Measurements from ENCODE around the gene EFNA1.

The EFNA1 gene

DNA sequence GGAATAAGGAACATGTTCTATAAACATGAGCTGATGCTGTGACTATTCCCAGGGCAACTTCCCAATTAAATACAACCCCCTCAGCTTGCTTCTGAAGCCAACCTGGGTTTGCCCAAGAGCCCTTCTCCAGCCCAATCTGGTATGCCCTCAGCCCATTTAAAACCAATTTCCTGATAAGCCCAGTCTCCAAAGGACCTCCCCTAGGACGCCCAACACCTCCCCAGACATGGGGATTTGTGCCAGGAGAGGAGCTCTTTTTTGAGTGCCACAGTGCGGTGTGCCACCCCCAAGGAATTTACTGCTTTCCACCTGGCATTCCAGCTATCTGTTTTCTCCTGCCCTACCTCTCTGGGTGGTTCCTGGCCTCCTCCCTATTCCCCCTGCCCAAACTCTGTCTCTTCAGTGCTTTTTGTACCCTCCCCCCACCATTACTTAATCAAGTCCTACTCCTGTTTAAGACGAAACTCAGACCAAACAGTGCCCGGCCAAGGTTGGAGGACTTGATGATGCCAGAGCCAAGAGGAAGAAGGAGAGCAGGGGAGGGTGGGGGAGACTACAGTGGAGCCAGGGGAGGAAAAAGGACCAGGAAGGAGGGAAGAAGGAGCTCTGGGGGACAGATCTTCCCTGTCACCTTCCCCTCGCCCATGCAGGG, 11.4 kb upstream of the EFNA1 start:
- TF ChIP-seq SIN3A (IDR thresholded peaks at IDR 0.05; ENCODE audit: borderline replicate concordance, insufficient read depth, low read length) (no peak), TAF1 (IDR thresholded peaks at IDR 0.05; ENCODE audit: borderline replicate concordance, insufficient read depth, low read length) (no peak), POLR2AphosphoS5 (IDR thresholded peaks at IDR 0.05; ENCODE audit: low read depth, low read length) (no peak), FOXP2 (optimal IDR thresholded peaks at IDR 0.05; ENCODE audit: borderline replicate concordance, extremely low read depth, extremely low read length, insufficient read depth) (no peak)
- TF ChIP-seq, protein P1, sequence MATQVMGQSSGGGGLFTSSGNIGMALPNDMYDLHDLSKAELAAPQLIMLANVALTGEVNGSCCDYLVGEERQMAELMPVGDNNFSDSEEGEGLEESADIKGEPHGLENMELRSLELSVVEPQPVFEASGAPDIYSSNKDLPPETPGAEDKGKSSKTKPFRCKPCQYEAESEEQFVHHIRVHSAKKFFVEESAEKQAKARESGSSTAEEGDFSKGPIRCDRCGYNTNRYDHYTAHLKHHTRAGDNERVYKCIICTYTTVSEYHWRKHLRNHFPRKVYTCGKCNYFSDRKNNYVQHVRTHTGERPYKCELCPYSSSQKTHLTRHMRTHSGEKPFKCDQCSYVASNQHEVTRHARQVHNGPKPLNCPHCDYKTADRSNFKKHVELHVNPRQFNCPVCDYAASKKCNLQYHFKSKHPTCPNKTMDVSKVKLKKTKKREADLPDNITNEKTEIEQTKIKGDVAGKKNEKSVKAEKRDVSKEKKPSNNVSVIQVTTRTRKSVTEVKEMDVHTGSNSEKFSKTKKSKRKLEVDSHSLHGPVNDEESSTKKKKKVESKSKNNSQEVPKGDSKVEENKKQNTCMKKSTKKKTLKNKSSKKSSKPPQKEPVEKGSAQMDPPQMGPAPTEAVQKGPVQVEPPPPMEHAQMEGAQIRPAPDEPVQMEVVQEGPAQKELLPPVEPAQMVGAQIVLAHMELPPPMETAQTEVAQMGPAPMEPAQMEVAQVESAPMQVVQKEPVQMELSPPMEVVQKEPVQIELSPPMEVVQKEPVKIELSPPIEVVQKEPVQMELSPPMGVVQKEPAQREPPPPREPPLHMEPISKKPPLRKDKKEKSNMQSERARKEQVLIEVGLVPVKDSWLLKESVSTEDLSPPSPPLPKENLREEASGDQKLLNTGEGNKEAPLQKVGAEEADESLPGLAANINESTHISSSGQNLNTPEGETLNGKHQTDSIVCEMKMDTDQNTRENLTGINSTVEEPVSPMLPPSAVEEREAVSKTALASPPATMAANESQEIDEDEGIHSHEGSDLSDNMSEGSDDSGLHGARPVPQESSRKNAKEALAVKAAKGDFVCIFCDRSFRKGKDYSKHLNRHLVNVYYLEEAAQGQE (IDR thresholded peaks at IDR 0.05; ENCODE audit: insufficient read depth in 1 of 2, low read depth in 2 of 2, low read length in 2 of 2) = no peak

DNA sequence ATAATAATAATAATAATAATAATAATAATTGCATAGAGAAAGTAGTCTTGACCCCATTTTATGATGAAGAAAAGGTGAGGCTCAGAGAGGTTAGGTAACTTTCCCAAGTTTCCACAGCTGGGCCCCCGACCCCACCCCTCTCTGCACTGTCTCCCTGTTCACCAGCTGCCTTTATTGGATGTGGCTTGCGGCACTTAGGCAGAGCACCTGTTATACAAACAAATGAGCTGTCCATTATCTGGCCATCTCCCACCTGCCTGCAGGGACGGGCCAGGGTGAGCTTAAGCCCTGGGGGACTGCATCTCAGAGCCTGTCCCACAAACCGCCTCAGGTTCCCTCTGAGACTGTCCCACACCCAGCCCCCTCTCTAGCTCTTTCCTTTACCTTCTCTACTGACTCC, 10.1 kb upstream of the EFNA1 start:
- TF ChIP-seq TAF1 (IDR thresholded peaks at IDR 0.05; ENCODE audit: borderline replicate concordance, insufficient read depth, low read length) (no peak), SIN3A (IDR thresholded peaks at IDR 0.05; ENCODE audit: borderline replicate concordance, insufficient read depth, low read length) (no peak), FOXP2 (optimal IDR thresholded peaks at IDR 0.05; ENCODE audit: borderline replicate concordance, extremely low read depth, extremely low read length, insufficient read depth) (no peak), POLR2AphosphoS5 (IDR thresholded peaks at IDR 0.05; ENCODE audit: low read depth, low read length) (no peak)
- TF ChIP-seq, protein P1 (IDR thresholded peaks at IDR 0.05; ENCODE audit: insufficient read depth in 1 of 2, low read depth in 2 of 2, low read length in 2 of 2) = no peak

DNA sequence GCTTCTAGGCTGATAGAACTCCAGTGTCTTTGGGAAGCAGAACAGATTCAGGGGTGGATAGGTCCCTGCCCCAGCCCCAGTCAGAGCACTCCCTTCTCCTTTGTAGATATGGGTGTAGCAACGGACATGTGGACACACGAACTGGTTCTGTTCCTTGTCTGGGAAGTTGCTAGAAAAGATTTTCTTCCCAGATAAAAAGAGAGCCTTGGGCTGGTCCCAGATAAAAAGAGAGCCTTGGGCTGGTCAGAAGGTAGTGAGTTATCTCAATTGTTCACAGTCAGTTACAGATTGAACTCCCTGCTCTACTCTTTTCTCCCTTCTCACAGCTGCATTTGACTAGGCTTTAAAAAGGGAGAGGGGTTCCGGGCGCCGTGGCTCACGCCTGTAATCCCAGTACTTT, 7.4 kb upstream of the EFNA1 start:
- no peak for TF ChIP-seq POLR2AphosphoS5 (IDR thresholded peaks at IDR 0.05; ENCODE audit: low read depth, low read length)
- no peak for TF ChIP-seq SIN3A (IDR thresholded peaks at IDR 0.05; ENCODE audit: borderline replicate concordance, insufficient read depth, low read length)
- TF ChIP-seq, protein P1 (IDR thresholded peaks at IDR 0.05; ENCODE audit: insufficient read depth in 1 of 2, low read depth in 2 of 2, low read length in 2 of 2) = no peak
- TF ChIP-seq TAF1 (IDR thresholded peaks at IDR 0.05; ENCODE audit: borderline replicate concordance, insufficient read depth, low read length) = no peak
- no peak for TF ChIP-seq FOXP2 (optimal IDR thresholded peaks at IDR 0.05; ENCODE audit: borderline replicate concordance, extremely low read depth, extremely low read length, insufficient read depth)

DNA sequence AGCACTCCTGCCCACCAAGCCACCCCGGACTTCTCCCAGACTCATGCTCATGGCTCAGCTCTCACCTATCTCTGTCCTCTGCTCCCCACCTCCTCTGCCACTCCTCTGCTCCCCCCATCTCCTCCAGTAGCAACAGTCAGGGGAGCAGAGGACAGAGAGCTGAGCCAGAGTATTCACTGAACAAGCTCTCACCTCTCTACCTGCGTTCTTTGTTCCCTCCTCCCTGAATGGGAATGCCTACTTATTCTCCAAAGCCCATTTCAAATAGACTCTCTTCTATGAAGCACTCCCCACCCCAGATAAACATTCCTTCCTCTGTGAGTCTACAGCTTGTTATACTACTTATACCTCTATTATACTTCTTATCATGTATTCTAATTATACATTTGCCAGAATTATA, 6.4 kb upstream of the EFNA1 start:
- TF ChIP-seq TAF1 (IDR thresholded peaks at IDR 0.05; ENCODE audit: borderline replicate concordance, insufficient read depth, low read length) = no peak
- TF ChIP-seq, protein P1 (IDR thresholded peaks at IDR 0.05; ENCODE audit: insufficient read depth in 1 of 2, low read depth in 2 of 2, low read length in 2 of 2) = no peak
- TF ChIP-seq FOXP2 (optimal IDR thresholded peaks at IDR 0.05; ENCODE audit: borderline replicate concordance, extremely low read depth, extremely low read length, insufficient read depth) = no peak
- no peak for TF ChIP-seq SIN3A (IDR thresholded peaks at IDR 0.05; ENCODE audit: borderline replicate concordance, insufficient read depth, low read length)
- no peak for TF ChIP-seq POLR2AphosphoS5 (IDR thresholded peaks at IDR 0.05; ENCODE audit: low read depth, low read length)

All from PFSK-1 (cell line).